CD8-positive, alpha-beta memory T cell (primary cell): Measurements from ENCODE around the gene SELENOS. TPM values are rescaled to one million over a fixed set of nuclear protein-coding genes. Genes with fewer than 3 reads are reported as not detected.

Experiments
- CTCF ChIA-PET: fragments of 350-600 bp; sonication (Branson Sonifier 250); formaldehyde crosslinking; loops from one replicate; lab custom pipeline; 2021; ENCODE audit warnings: antibody characterized with exemption; lab: Charles Lee
- POLR2A ChIA-PET: fragments of 350-600 bp; sonication (Branson Sonifier 250); formaldehyde crosslinking; loops from one replicate; lab custom pipeline; 2021; ENCODE audit warnings: antibody characterized with exemption; lab: Charles Lee
- DNase-seq, 5 donors: peaks; one replicate each; pipeline versions ENCODE4 v3.0.0 to v3.0.0-alpha.2; 2020 to 2022; ENCODE audit warnings: mixed read lengths in 1 of 5
- H3K27ac ChIP-seq: one replicate; pipeline ENCODE4 v1.7.0; 2013; ENCODE audit warnings: low read depth, mild to moderate bottlenecking, low read length, moderate library complexity
- H3K27me3 ChIP-seq: 2 replicates; pipeline ENCODE4 v1.7.0; 2013; ENCODE audit warnings: low read length, mild to moderate bottlenecking; ENCODE audit not compliant: insufficient read depth, poor library complexity, severe bottlenecking
- H3K36me3 ChIP-seq: 2 replicates; pipeline ENCODE4 v1.7.0; 2013; ENCODE audit warnings: mild to moderate bottlenecking, low read length, moderate library complexity; ENCODE audit not compliant: insufficient read depth
- H3K4me1 ChIP-seq: 2 replicates; pipeline ENCODE4 v1.7.0; 2013; ENCODE audit warnings: mild to moderate bottlenecking, low read length, moderate library complexity; ENCODE audit not compliant: insufficient read depth
- H3K4me3 ChIP-seq: 2 replicates; pipeline ENCODE4 v1.7.0; 2013; ENCODE audit warnings: mild to moderate bottlenecking, low read length
- H3K9me3 ChIP-seq: 2 replicates; pipeline ENCODE4 v1.7.0; 2013; ENCODE audit warnings: mild to moderate bottlenecking, low read length
- H3K27ac Mint-ChIP-seq, 8 donors: one replicate each; pipeline ENCODE4 v1.8.0; 2020 to 2021; ENCODE audit warnings: mixed read lengths in 8 of 8, mild to moderate bottlenecking in 6 of 8, inconsistent platforms in 3 of 8, moderate library complexity in 3 of 8
- H3K27me3 Mint-ChIP-seq, 2 donors: one replicate each; pipeline ENCODE4 v1.8.0; 2020 to 2021; ENCODE audit warnings: mixed read lengths in 2 of 2, mild to moderate bottlenecking in 1 of 2, moderate library complexity in 1 of 2
- H3K36me3 Mint-ChIP-seq, 3 donors: one replicate each; pipeline ENCODE4 v1.8.0; 2020 to 2021; ENCODE audit warnings: mixed read lengths in 3 of 3, inconsistent platforms in 1 of 3, mild to moderate bottlenecking in 1 of 3
- H3K4me1 Mint-ChIP-seq, 3 donors: one replicate each; pipeline ENCODE4 v1.8.0; 2020 to 2021; ENCODE audit warnings: mixed read lengths in 3 of 3, inconsistent platforms in 1 of 3, mild to moderate bottlenecking in 1 of 3
- H3K4me3 Mint-ChIP-seq, 7 donors: one replicate each; pipeline ENCODE4 v1.8.0; 2020 to 2021; ENCODE audit warnings: mixed read lengths in 7 of 7, mild to moderate bottlenecking in 6 of 7, moderate library complexity in 4 of 7, inconsistent platforms in 2 of 7
- H3K9me3 Mint-ChIP-seq, 5 donors: one replicate each; pipeline ENCODE4 v1.8.0; 2020 to 2022; ENCODE audit warnings: mixed read lengths in 5 of 5, mild to moderate bottlenecking in 3 of 5, moderate library complexity in 2 of 5, inconsistent platforms in 1 of 5
- polyA plus RNA-seq: library from polyadenylated mRNA; unstranded; fragments of 300-500 nt; fragmentation: Illumina TruSeq; gene quantifications from one replicate; pipeline ENCODE4 v1.2.3, GENCODE V29; 2021
- total RNA-seq, 2 experiments: library from RNA; stranded (reverse); gene quantifications; one replicate each; pipeline ENCODE4 v1.2.3, GENCODE V29; 2021

SELENOS gene
- total RNA-seq: 10 to 100 TPM; 46.7 to 47.8 TPM
- polyA plus RNA-seq: 81.2 TPM

- Histone ChIP-seq H3K27me3 (no peaks in the 10 kb centered on the region), H3K4me1 (peaks cover 18% of the 10 kb centered on the region), H3K4me3 (peak within 1 kb of the TSS; percentile 88), H3K27ac (peak within 1 kb of the TSS; percentile 87), H3K36me3 (peaks cover 43% of the 10 kb centered on the region), H3K9me3 (no peaks in the 10 kb centered on the region)
- POLR2A ChIA-PET: interaction anchor here (0.9 kb wide), 2 partner anchors 17 to 25 kb away, joined by 3 to 4 read pairs; partner anchors contain the start of genes CHSY1 and SNRPA1
- Mint-ChIP-seq H3K36me3 (peaks cover 9 to 65% (median 29%) of the 10 kb centered on the region in 3 donors), H3K4me1 (peaks cover 26 to 37% (median 31%) of the 10 kb centered on the region in 3 donors), H3K27ac (peak within 1 kb of the TSS; percentile 87 to 100 (median 94)), H3K4me3 (peak within 1 kb of the TSS; percentile 90 to 100 (median 96)), H3K27me3 (no peaks in the 10 kb centered on the region), H3K9me3 (no peaks in the 10 kb centered on the region)
- CTCF ChIA-PET: interaction anchor here (1.0 to 1.6 kb wide), 2 partner anchors 12 to 18 kb away, joined by 3 to 8 read pairs; partner anchors contain the start of gene SNRPA1
- peak; percentile 84 to 91 (median 87) for DNase-seq
These were observed at the start of gene SELENOS for GRCh38 chr15:101277038-101277822. Gene SELENOS, minus strand, starts transcription at chr15:101277485. Its CDS starts 68 bp downstream, at chr15:101277417.

GRCh38 chr15:101326462-101327146, 49.3 kb upstream of the SELENOS start:
- peaks cover 0 to 2% (median 0%) of the 10 kb centered on the region in 5 donors for H3K9me3 Mint-ChIP-seq
- ChIA-PET CTCF (no interaction called here), POLR2A (no interaction called here)
- no peak overlapping the region for H3K4me3 ChIP-seq
- H3K27me3 Mint-ChIP-seq: peaks cover 29 to 36% of the 10 kb centered on the region in 2 donors
- no peaks in the 10 kb centered on the region for H3K36me3 ChIP-seq
- no peaks in the 10 kb centered on the region for H3K4me1 ChIP-seq
- H3K4me3 Mint-ChIP-seq: no peak overlapping the region
- no peaks in the 10 kb centered on the region for H3K4me1 Mint-ChIP-seq
- no peaks in the 10 kb centered on the region for H3K9me3 ChIP-seq
- H3K27ac Mint-ChIP-seq: no peak overlapping the region
- no peaks in the 10 kb centered on the region for H3K27me3 ChIP-seq
- H3K27ac ChIP-seq: no peak overlapping the region
- peaks cover 0 to 4% (median 0%) of the 10 kb centered on the region in 3 donors for H3K36me3 Mint-ChIP-seq
- no peak for DNase-seq

- Mint-ChIP-seq H3K4me3 (no peak overlapping the region), H3K9me3 (peaks cover 0 to 2% (median 0%) of the 10 kb centered on the region in 5 donors), H3K4me1 (peaks cover 3 to 4% (median 4%) of the 10 kb centered on the region in 3 donors), H3K27me3 (peaks cover 29 to 36% of the 10 kb centered on the region in 2 donors), H3K27ac (peak overlapping the region in 1 of 8 donors; percentile 23), H3K36me3 (peaks cover 0 to 4% (median 0%) of the 10 kb centered on the region in 3 donors)
- Histone ChIP-seq H3K36me3 (no peaks in the 10 kb centered on the region), H3K4me3 (no peak overlapping the region), H3K9me3 (no peaks in the 10 kb centered on the region), H3K4me1 (peaks cover 3% of the 10 kb centered on the region), H3K27me3 (no peaks in the 10 kb centered on the region), H3K27ac (no peak overlapping the region)
- POLR2A ChIA-PET: no interaction called here
- CTCF ChIA-PET: no interaction called here
- DNase-seq: no peak
These were observed 48.7 kb upstream of the SELENOS start for GRCh38 chr15:101326026-101326315.

- Histone ChIP-seq H3K27me3 (no peaks in the 10 kb centered on the region), H3K36me3 (no peaks in the 10 kb centered on the region), H3K9me3 (no peaks in the 10 kb centered on the region), H3K4me1 (peaks cover 8% of the 10 kb centered on the region), H3K4me3 (no peak overlapping the region), H3K27ac (no peak overlapping the region)
- Mint-ChIP-seq H3K27ac (peak overlapping the region in 1 of 8 donors; percentile 23), H3K27me3 (peaks cover 29 to 36% of the 10 kb centered on the region in 2 donors), H3K4me1 (peaks cover 8 to 10% (median 9%) of the 10 kb centered on the region in 3 donors), H3K4me3 (no peak overlapping the region), H3K9me3 (peaks cover 0 to 2% (median 0%) of the 10 kb centered on the region in 5 donors), H3K36me3 (peaks cover 0 to 4% (median 0%) of the 10 kb centered on the region in 3 donors)
- ChIA-PET CTCF (no interaction called here), POLR2A (no interaction called here)
- no peak for DNase-seq
These were observed 48.2 kb upstream of the SELENOS start for GRCh38 chr15:101325263-101326025.

- peaks cover 12% of the 10 kb centered on the region for H3K4me1 ChIP-seq
- POLR2A ChIA-PET: no interaction called here
These were observed 47.4 kb upstream of the SELENOS start for GRCh38 chr15:101324524-101325177.

GRCh38 chr15:101323793-101324523, 46.7 kb upstream of the SELENOS start:
- DNase-seq: no peak
- Mint-ChIP-seq H3K27ac (peak overlapping the region in 1 of 8 donors; percentile 35), H3K36me3 (peaks cover 0 to 4% (median 0%) of the 10 kb centered on the region in 3 donors), H3K9me3 (peaks cover 0 to 2% (median 0%) of the 10 kb centered on the region in 5 donors), H3K4me1 (peaks cover 12 to 14% (median 13%) of the 10 kb centered on the region in 3 donors), H3K4me3 (no peak overlapping the region), H3K27me3 (peaks cover 27 to 36% of the 10 kb centered on the region in 2 donors)
- Histone ChIP-seq H3K4me1 (peaks cover 12% of the 10 kb centered on the region), H3K36me3 (no peaks in the 10 kb centered on the region), H3K9me3 (no peaks in the 10 kb centered on the region), H3K27ac (no peak overlapping the region), H3K27me3 (no peaks in the 10 kb centered on the region), H3K4me3 (no peak overlapping the region)
- ChIA-PET POLR2A (no interaction called here), CTCF (no interaction called here)

More at GRCh38 chr15:101324524-101325177, 47.4 kb upstream of the SELENOS start:
- H3K36me3 ChIP-seq: no peaks in the 10 kb centered on the region
- Mint-ChIP-seq H3K9me3 (peaks cover 0 to 2% (median 0%) of the 10 kb centered on the region in 5 donors), H3K27me3 (peaks cover 27 to 36% of the 10 kb centered on the region in 2 donors), H3K4me3 (no peak overlapping the region), H3K27ac (peak overlapping the region in 1 of 8 donors; percentile 3), H3K36me3 (peaks cover 0 to 4% (median 0%) of the 10 kb centered on the region in 3 donors), H3K4me1 (peaks cover 12 to 14% (median 13%) of the 10 kb centered on the region in 3 donors)
- H3K27ac ChIP-seq: no peak overlapping the region
- H3K9me3 ChIP-seq: no peaks in the 10 kb centered on the region
- H3K4me3 ChIP-seq: no peak overlapping the region
- no peak for DNase-seq
- H3K27me3 ChIP-seq: no peaks in the 10 kb centered on the region
- CTCF ChIA-PET: no interaction called here
